ENCODE measurements around the gene MIDN.

Gene MIDN

DNA sequence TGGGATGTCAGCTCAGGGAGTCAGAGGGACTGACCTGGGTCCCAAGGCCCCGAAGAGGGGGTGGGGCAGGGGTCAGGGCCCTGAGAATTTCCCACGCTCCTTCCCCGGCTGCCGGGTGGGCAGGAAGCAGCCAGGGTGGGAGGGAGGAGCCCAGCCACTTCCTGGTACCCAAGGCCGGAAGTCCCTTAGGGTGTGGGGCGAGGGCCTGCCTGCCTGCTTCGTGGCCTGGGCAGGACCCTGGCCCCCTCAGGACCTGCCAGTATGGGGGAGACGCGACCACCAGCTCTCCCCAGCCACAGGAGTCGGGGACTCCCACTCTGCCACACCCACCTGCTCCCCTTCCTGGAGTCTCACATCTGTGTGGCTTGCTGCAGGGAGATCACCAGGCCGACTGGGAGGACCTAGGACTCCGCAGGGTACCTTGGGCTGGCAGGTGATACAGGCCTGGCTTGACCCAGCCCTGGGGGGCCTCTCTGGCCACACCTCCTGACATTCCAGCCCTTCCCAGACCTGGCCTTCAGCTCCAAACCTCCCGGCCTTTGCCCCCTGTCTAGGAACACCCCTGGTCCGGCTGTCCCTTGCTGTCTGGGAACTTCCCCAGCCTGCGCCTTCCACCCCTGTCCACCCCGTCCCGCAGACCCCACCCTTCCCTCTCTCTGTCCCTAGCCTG, 11.0 kb downstream of the MIDN start:
- DNase-seq, result peak in 2 of 3 experiments; percentile 79 to 82

DNA sequence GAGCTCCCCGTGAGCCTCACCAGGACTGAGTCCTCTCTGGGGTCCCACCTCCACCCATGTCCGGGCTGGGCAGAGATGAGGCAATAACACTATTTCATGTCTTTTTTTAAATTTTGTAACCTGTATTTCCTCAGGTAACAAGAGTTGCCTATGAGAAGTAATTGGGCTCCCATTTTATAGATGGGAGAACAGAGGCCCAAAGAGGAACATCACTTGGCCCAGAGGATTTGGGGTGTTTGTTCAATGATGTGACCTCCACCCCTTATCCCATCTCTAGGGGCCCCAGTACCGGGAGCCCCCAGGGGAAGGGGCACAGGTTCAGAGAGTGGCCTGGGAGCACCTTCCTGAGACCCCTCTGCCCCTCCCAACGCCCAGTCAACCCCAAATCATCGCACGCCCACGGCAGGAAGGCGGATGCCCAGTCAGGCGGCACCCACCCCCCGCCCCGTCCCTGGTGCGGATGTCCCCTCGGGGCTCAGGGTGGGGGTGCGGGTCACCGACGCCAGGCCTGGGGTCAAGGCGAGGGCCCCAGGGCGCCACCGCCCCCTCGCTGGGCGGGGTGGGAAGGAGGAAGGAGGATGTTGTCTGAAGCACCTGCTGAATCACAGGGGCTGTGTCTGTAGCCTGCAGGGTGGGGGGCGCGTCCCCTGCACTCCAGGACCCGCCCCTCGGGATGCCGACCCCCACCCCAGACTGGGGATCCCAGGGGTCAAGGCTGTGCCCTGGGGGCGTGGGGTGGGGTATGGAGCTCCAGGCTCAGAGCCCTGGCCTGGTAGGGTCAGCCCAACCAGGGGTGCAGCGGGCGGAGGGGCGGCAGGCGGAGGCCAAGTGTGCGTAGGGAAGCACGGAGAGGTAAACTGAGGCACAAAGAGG, 11.7 kb downstream of the MIDN start:
- peak in 2 of 3 experiments; percentile 63 to 72 for DNase-seq

DNA sequence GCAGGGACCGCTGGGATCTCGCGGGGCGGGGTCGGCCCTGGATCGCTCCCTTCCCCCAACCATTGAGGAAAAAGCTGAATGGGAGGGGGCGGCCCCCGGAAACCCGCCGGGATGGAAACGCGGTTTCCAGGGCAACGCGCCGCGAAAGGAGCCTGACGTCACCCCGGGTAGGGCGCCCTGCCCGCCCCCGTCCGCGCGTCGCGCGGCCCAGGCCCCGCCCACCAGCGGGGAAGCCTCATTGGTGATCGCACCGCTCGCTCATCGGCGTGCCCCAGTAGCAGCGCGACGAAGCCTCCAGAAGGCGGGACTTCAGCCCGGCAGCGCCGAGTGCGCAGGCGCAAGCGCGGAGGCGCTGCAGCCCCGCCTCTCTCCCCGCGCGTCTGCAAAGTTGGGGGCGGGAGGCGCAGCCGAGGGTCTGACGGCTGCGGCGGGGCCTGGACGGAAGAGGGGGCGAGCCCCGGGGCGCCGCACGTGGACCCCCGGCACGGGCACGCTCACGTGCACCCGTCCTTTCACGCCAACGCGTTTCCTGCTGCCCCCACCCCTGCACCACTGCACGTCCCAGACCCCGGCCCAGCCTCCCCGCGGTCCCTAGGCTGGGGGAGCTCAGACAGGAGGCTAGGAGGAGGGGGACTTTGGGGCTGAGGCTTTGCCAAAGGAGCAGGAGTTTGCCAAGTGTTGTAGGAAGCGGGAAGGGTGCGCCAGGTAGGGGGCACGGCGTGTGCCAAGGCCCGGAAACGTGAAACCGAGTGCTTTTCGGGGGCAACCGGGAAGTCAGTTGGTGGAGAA, 12.6 kb downstream of the MIDN start:
- DNase-seq, result peak; percentile 98 to 99 (median 98)

DNA sequence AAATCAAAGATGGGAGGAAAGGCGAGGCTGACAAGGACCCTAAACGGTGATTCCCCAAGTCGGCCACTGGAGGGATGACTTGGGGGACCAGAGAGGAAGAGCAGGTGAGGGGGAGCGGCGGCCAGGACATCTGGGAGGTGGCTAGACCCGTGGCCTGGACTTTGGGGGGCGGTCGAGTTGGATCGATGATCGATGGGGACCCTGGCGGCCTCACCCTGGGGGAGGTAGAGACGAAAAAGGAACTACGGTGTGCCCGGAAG, 13.1 kb downstream of the MIDN start:
- no peak for DNase-seq

DNA sequence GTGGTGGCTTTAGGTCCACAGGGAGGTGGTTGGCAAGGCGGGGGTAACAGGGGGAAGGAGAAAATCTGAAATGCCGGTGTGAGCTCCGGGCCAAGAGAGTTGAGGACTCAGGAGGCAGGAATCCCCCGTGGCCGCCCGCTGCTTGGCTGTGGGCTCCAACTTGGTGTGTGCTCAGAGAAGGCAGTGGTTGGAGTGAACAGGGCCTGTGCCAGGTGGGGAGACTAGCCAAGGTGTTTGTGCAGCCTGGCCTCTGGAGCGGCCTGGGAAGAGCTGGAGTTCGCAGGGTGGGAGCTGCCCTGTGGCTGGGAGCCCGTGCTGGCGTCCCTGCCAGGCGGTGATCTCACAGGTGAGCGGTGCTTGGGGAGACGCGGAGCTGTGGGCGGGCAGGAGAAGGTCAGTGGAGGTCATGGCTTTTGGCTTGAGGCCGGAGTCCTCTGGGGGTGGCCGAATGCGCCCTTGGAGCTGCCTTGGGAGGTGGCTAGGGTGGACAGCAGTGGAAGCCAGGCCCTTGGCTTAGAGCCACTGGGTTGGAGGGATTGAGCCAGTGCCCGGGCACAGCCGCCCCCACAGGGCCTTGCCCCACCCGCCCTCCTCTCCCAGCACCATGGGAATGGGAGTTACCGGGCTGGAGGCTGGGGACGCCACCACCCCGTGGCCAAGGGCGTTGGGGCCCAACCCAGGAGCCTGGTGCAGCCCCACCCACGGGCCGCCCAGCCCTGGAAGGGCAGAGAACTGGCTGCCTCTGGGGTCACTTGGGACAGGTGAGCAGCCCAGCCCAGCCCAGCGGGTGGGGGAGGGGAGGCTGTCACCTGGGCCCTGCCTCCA, 13.6 kb downstream of the MIDN start:
- DNase-seq, result peak in 2 of 3 experiments; percentile 54 to 58

DNA sequence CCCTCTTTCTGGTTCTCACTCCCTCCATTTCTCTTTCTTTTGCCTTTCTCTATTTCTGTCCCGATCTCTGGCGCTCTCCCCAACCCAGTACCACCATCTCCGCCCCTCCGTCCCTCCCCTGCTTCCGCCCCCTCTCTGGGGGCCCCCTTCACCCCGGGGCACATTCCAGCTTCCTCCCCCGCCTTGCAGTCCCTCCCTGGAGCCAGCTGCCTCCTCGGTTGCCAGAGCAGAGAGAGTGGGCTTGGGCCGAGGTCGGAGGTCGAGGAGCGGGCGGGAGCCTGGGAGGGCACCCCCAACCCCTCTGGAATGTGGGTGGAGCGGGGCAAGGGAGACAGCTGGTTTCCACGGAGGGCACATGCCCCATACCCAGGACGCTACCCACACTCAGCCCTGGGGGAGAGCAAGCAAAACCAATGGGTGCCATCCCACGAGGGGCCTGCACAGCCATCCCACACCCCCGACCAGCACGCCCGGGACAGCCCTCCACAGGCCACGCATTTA, 14.3 kb downstream of the MIDN start:
- no peak for DNase-seq

DNA sequence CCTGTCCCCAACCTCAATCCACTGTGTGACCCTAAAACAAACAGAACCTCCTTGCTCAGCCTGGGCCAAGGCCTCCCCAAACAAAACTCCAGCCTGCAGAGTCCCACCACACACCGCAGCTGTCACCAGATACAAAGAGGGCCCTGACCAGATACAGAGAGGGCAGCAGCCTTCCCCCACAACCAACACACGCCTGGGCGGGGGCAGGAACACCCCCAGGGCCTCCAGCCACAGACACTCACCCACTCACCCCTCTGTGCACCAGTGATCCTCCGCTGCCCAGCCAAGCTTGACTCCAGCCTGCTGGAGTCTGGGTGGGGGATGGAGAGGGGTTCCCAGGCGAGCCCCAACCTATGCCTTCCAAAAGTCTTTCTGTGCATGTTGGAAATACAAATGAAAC, 14.8 kb downstream of the MIDN start:
- DNase-seq, result no peak

DNA sequence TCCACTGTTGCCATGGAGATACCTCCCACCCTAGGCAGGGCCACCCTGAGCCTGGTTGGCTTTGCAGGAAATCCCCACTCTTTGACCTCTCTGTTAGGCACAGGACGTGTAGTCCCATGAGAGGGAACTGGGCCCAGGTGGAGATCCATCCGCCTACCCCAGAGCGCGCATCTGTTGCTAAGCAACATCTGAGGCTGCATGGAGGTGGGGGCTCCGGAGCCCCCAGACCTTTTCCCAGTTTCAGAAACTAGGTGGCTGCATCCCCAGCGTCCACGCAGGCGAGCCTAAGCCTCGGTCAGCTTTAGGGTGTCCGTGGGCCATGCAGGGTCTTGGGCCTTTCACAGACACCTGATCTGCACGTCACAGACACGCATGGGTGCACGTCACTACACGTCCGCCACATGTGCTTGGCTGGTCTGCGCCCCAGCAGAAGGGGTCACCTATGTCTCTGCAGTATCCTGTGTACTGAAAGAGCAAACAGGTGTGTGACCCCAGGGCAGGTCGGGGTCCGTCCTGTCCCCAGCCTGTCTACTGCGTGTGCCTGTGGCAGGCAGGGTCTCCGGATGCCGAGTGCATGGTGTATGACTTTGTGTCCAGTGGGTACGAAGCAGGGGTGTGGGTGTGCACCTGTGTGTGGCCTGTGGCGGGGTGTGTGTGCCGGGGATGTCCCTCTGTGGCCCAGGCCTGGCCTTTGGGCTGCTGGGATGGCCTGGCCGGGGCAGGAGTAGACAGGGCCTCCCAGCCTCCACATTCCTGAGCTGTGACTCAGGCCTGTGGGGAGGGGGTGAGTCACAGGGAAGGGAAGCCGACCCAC, 16.6 kb downstream of the MIDN start:
- no peak for DNase-seq

DNA sequence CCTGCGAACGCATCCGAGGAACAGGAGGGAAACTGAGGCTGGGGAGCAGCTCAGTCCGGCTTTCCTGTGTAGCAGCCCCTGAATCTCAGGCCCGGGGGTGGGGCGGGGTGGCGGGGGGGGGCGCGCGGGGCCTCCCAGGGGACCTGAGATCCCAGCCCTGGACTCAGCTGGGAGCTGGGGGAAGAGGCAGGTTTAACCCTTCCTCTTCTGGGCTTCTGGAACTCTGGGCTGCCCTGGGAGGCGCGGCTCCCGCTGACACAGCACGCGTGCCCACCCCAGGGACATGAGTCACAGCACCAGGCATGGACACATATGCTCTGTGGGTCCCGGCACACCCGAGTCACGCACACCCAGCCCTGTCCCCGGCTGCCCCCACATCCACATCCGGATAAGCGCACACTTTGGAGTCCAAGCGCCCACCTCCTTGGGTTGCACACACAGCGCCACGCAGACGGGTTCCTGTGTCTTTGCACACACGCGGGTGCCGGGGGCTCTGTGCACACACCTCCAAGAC, 17.3 kb downstream of the MIDN start:
- no peak for DNase-seq

DNA sequence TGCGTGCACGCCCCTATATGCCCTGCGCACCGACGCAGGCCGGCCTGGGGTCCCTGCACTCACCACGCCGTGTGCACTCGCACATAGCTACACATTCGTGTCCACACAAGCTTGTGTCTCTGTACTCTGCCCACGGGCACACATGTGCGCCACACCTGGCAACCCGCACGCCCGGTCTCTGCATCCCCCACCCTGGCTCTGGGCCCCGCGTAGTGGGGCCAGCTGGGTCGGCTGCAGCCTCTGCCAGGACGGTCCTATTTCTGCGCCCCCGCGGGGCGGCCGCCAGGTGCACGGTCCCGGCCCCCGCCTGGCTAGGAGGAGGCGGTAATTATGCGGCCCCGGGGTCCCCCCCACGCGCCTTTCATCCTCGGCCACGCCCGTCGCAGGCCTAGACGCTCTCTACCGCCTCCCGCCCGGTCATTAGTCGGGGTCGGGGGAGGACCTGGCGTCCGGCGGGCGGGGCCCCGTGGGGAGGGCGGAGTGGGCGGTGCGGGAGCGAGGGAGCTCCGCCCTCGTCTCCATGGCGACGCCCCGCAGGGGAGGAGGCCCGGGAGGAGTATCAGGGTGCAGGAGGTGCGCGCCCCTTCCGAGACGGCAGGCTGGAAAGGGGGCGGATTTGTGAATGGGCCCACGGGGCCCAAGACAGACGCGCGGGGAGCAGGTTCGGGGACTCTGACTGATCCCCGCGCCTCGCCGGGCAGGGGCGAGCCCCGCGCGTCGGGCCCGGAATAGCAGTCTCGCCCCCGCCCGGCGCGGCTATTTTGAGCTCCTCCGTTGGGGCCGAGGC, 17.9 kb downstream of the MIDN start:
- DNase-seq, result peak; percentile 90 to 97 (median 96)

DNA sequence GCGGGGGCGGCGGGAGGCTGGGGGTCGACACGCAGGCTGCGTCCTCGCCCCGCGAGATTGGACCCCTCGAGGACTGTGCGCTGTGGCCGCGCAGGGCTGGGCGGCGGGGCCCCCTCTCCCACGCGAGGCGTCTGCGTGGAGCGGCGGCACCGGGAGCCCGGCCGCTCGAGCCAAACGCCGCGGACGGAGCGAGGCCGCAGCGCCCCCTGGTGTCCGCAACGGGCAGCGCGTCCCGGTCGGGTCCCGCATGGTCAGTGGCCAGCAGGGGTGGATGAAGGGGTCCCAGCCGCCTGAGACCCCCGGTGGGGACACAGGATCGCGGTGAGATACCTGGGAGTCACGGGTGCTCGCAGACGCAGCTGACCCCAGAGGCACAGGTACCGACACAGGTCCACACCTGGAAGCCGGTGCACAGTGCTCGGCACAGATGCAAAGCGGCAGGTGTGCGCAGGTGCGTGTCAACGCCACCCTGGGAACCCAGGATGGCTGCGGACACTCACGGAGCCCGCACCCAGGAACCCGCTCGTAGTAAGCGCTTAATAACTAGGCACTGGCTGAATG, 18.6 kb downstream of the MIDN start:
- peak; percentile 73 to 94 (median 87) for DNase-seq

DNA sequence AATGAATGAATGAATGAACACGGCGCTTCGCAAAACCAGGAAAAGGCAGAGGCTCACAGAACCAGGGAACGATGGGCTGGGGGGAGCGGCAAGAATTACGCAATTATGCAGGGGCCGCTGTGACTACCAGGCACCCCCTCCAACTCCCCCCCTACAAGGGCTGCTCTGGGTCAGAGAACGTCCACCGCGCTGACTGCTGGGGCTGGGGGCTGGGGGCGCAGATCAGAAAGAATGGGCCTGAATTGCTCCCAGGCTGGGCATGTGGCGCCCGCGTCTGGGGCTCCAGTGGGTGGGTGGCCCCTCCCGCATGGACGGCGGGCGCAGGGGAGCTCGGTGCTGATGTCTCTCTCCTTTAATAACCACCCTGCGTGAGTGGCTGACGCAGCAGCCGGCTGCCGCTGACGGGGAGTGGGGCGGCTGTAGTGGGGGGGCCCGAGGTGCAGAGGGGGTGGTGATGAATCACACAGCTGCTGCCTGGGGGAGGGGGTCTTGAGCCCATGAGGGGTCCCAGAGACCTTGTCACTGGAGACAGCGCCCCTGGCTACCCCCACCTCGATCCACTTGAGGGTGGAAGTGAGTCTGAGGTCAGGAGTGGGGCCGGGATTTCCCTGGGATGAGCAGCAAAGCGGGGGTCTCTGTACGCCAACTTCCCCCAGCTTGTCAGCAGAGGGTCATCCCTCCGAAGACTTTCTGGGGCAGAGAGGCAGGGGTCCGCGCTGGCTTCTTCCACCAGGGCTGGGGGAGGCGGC, 19.3 kb downstream of the MIDN start:
- DNase-seq, result peak in 2 of 3 experiments; percentile 72 to 75

DNA sequence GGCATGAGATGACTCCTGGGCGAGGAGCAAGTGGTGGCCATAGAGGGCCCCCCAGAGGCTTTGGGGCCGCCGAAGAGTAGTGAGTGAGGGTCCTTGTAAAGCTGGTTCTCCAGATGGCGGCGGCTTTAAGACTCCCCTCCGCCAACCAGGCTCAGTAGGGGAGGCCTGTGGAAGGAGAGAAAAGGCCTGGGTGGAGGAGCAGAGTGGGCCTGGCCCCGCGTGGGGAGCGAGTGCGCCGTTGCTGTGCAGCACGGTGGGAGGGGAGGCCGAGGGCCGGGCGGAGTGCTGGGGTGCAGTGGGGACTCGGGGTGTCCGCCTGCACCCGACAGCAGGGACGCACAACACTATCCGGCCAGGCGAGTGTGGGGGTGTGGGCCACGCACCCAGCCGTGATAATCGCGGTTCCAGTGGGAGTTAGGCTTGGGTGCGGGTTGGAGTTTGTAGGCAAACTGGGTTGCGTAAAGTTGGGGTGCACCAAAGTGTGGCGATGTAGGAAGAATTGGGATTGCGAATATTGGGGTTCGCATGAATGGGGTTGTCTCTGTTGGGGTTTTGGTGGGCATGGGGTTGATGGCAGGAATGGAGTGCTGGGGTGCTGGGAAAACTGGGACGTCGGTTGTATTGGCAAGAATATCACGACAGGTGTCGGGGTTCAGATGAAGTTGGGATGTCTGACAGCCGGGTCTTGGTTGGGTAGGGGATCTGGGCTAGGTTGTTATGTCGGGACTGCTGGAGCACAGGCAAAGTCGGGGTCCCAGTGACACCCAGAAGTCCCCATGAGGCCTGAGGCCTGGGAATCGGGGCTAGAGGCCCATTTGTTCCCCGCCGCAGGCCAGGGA, 20.1 kb downstream of the MIDN start:
- no peak for DNase-seq

DNA sequence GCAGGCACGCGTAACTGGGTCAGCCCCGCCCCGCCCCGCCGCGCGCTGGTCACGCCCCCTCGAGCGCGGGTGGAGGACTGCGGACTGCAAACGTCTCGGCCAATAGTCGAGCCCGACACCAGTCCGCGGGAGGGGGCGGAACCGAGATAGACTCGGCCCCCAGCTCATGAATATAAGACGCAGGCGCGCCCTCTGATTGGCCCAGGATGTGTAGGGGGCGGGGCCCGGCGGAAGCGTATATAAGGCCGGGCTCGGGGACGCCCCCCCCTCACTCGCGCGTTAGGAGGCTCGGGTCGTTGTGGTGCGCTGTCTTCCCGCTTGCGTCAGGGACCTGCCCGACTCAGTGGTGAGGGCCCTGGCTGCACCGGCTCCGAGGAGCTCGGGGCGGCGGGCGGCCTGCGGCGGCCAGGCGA, 20.7 kb downstream of the MIDN start, which contains the start of gene CIRBP:
CIRBP (plus strand) TSS at position 268 of the 413 bp plus-strand sequence. CDS start 1,602 bp downstream, outside the sequence.
- DNase-seq, result peak; percentile 98 to 100 (median 99)

DNA sequence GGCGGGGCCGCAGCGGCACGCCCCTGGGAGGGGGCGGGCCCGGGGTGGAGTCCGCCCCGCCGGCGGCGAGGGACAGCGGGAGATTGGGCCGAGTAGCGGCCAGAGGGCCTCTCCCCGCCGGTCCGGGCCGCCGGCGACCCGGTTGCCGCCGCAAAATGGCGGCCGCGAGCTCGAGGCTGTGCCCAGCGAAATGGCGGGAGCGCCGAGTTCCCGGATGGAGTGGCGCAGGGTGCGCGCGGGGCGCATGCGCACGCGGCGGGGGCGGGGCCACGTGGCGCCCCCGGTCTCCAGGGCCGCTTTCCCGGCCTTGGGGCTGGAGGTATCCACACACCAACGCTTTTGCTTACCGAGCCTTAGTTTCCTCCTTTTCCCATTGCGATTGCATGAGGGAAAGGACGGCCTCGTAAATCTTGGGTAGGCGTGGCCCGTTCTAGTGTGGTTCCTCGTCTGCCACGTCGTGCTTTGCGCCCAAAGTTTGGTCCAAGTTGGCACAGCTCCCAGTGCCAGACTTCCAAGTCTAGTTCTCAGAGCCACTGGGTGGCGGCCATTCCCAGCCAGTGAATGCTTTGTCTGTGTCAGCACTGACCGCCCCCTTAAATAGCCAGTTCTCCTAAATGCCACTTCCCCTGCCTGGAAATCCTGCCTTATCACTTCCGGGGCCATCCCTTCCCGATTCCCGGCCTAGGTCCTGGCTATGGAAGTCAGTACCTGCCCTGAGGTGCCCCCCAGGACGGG, 21.3 kb downstream of the MIDN start:
- peak; percentile 90 to 94 (median 93) for DNase-seq

DNA sequence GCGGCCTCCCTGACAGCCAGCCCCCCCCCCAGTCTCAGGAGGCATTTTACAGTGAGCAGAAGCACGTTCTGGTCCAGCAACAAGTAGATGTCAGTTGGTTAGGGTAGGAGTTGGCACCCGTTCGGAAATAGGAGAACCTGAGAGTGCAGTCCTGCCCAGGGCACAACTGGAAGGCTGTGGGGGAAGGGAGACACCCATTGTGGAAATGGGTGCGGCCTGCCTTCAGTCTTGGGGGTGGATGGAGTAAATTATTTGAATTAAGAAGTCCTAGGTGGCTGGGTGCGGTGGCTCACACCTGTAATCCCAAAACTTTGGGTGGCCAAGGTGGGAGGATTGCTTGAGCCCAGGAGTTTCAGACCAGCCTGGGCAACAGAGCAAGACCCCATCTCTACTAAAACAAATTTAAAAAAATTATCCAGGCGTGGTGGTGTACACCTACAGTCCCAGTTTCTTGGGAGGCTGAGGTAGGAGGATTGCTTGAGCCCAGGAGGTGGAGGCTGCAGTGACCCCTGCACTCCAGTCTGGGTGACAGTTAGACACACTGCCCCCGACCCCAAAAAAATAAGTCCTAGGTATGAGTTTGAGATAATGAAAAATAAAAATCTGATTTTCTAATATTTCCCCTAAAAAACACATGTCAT, 21.9 kb downstream of the MIDN start:
- DNase-seq, result no peak
